IMR-90 (cell line): ENCODE measurements around the gene KRT76.

Source experiments
- POLR2A ChIP-seq: IDR thresholded peaks from 2 replicates; pipeline ENCODE4 v1.6.1; 2012; ENCODE audit warnings: mild to moderate bottlenecking, low read depth, low read length
- SMC3 ChIP-seq: fragments of 150-350 bp; IDR thresholded peaks from 2 replicates; pipeline ENCODE4 v1.6.1; 2016; ENCODE audit warnings: low read depth, mild to moderate bottlenecking, antibody characterized with exemption, low read length, moderate library complexity
- USF2 ChIP-seq: fragments of 150-350 bp; IDR thresholded peaks from 2 replicates; pipeline ENCODE4 v1.6.1; 2017; ENCODE audit warnings: mild to moderate bottlenecking, antibody characterized with exemption, low read length, low read depth
- TF ChIP-seq, protein P1 (sequence below): conservative IDR thresholded peaks from 2 replicates; pipeline ENCODE4 v1.5.1; 2012; ENCODE audit warnings: mild to moderate bottlenecking, low read depth, low read length, improper control_type of control experiment
- TF ChIP-seq, protein P2 (sequence below): fragments of 150-350 bp; IDR thresholded peaks from 2 replicates; pipeline ENCODE4 v1.6.1; 2016; ENCODE audit warnings: low read depth, mild to moderate bottlenecking, low read length, moderate library complexity, borderline replicate concordance

DNA sequence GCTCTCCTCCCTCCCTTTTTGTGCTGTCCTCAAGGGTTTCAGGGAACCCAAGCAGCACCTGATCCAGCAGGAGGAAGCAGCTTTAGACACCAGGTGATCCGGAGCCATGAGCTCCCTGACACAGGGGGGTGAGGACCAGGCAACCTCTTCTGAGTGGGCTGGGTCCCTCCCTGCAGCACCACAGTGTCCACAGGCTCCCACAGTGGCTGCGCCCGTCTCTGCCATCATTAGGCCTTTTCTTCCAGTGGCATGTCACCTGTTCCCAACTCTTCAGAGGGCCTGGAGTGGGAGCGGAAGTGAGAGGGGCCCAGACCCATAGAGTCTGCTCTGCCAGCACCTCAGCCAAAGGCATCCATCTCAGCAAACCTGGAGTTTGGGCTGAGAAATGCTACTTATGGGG lies 421 bp upstream of the KRT76 start:
- TF ChIP-seq, protein P1, sequence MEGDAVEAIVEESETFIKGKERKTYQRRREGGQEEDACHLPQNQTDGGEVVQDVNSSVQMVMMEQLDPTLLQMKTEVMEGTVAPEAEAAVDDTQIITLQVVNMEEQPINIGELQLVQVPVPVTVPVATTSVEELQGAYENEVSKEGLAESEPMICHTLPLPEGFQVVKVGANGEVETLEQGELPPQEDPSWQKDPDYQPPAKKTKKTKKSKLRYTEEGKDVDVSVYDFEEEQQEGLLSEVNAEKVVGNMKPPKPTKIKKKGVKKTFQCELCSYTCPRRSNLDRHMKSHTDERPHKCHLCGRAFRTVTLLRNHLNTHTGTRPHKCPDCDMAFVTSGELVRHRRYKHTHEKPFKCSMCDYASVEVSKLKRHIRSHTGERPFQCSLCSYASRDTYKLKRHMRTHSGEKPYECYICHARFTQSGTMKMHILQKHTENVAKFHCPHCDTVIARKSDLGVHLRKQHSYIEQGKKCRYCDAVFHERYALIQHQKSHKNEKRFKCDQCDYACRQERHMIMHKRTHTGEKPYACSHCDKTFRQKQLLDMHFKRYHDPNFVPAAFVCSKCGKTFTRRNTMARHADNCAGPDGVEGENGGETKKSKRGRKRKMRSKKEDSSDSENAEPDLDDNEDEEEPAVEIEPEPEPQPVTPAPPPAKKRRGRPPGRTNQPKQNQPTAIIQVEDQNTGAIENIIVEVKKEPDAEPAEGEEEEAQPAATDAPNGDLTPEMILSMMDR = no peak
- TF ChIP-seq SMC3 (no peak), POLR2A (no peak), USF2 (no peak)
- TF ChIP-seq, protein P2, sequence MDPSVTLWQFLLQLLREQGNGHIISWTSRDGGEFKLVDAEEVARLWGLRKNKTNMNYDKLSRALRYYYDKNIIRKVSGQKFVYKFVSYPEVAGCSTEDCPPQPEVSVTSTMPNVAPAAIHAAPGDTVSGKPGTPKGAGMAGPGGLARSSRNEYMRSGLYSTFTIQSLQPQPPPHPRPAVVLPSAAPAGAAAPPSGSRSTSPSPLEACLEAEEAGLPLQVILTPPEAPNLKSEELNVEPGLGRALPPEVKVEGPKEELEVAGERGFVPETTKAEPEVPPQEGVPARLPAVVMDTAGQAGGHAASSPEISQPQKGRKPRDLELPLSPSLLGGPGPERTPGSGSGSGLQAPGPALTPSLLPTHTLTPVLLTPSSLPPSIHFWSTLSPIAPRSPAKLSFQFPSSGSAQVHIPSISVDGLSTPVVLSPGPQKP = no peak
